Right cardiac atrium (tissue), 5 donors: ENCODE measurements around the gene CFHR3. TPM values are rescaled to one million over a fixed set of nuclear protein-coding genes. Genes with fewer than 3 reads are reported as not detected.
"Not testable (repeated sequence)": the region's sequence is repeated elsewhere in the genome, so short reads cannot be mapped to it uniquely, and the experiment has no call there.

Source experiments
- ATAC-seq, 2 donors: fragments of 200-7000 bp; cut with Tn5 transposase; one replicate each; pipeline versions ENCODE4 v1.8.0 to v1.9.1; 2020; ENCODE audit warnings: moderate library complexity in 2 of 2, mild to moderate bottlenecking in 1 of 2
- DNase-seq, 3 donors: peaks; one replicate each; pipeline ENCODE4 v3.0.0-alpha.2; 2020
- H3K27ac ChIP-seq: one replicate; pipeline ENCODE4 v1.5.1; 2013; ENCODE audit warnings: mild to moderate bottlenecking, low read length, control low read depth, moderate library complexity
- H3K27me3 ChIP-seq: one replicate; pipeline ENCODE4 v1.6.1; 2013; ENCODE audit not compliant: control insufficient read depth, insufficient read depth
- H3K4me1 ChIP-seq: one replicate; pipeline ENCODE4 v1.6.1; 2013; ENCODE audit warnings: low read length; ENCODE audit not compliant: control insufficient read depth, insufficient read depth
- H3K4me3 ChIP-seq: one replicate; pipeline ENCODE4 v1.5.1; 2013; ENCODE audit warnings: low read length, control low read depth
- H3K9me3 ChIP-seq: one replicate; pipeline ENCODE4 v1.6.1; 2013; ENCODE audit warnings: low read length; ENCODE audit not compliant: control insufficient read depth
- WGBS: extraction: QIAGEN DNeasy Blood & Tissue Kit; methylation state at CpG from one replicate; pipeline ENCODE4 v1.1.7; 2013; 5-methylcytosine and 5-hydroxymethylcytosine counted together
- intact Hi-C, 4 donors: fragments of 100-400 bp; cut with DNase I; formaldehyde crosslinking; loops; one replicate each; pipeline versions ENCODE4 v1.11.0 to v1.14.0; 2022 to 2023
- polyA plus RNA-seq: library from polyadenylated mRNA; stranded (reverse); fragments of 200-250 nt; gene quantifications from one replicate; pipeline ENCODE4 v1.2.3, GENCODE V29; 2013
- total RNA-seq, 4 donors: library from RNA; stranded (reverse); fragmentation: NEBNext Ultra II Directional; extraction: Animal tissue kit (Norgen Biotek cat#: 25700); gene quantifications; one replicate each; pipeline ENCODE4 v1.2.1, GENCODE V29; 2021
- donor health status: healthy with polysubstance abuse.
- donor health status: DM: no; HTN: yes; CAD: no.
- donor health status: DM: no; HTN: no; CAD: no.
- donor health status: DM: no; HTN: yes; CAD: no; lungs with severe emphysema.
- donor health status: DM: yes; HTN: yes; CAD: no.

The CFHR3 gene
- total and polyA plus RNA-seq, 5 donors: 0.36 to 0.70 (median 0.43) TPM; not detected in 1

GRCh38 chr1:196777603-196778002 is 3.0 kb downstream of the CFHR3 start:
- Histone ChIP-seq H3K4me1 (no peaks in the 10 kb centered on the region), H3K9me3 (no peaks in the 10 kb centered on the region), H3K4me3 (no peak overlapping the region), H3K27me3 (no peaks in the 10 kb centered on the region), H3K27ac (no peak overlapping the region)
- ATAC-seq (no peak), DNase-seq (no peak)
- intact Hi-C loops: no loop called here
- WGBS: 89% methylated on average over 13 of the region's 13 CpGs

- DNase-seq (no peak), ATAC-seq (no peak)
- H3K9me3 ChIP-seq: no peaks in the 10 kb centered on the region
- H3K4me1 ChIP-seq: no peaks in the 10 kb centered on the region
- 91% methylated on average over 1 of the region's 1 CpG for WGBS
- H3K27ac ChIP-seq: no peak overlapping the region
- intact Hi-C loops: no loop called here
- H3K27me3 ChIP-seq: no peaks in the 10 kb centered on the region
- H3K4me3 ChIP-seq: no peak overlapping the region
Measured at GRCh38 chr1:196779093-196779492, 4.5 kb downstream of the CFHR3 start.

- H3K9me3 ChIP-seq, intact Hi-C loops, H3K27ac ChIP-seq, H3K27me3 ChIP-seq, DNase-seq, ATAC-seq, H3K4me1 ChIP-seq, H3K4me3 ChIP-seq: not testable (repeated sequence)
- 89% methylated on average over 1 of the region's 1 CpG for WGBS
Measured at GRCh38 chr1:196791252-196791651, 16.6 kb downstream of the CFHR3 start.

GRCh38 chr1:196794103-196794502 is 19.5 kb downstream of the CFHR3 start:
- ATAC-seq, H3K27me3 ChIP-seq, H3K27ac ChIP-seq, H3K4me1 ChIP-seq, DNase-seq, H3K4me3 ChIP-seq, intact Hi-C loops, H3K9me3 ChIP-seq: not testable (repeated sequence)
- 33% methylated on average over 4 of the region's 4 CpGs for WGBS

- intact Hi-C loops: no loop called here
- DNase-seq: no peak
- 59% methylated on average over 2 of the region's 2 CpGs for WGBS
- Histone ChIP-seq H3K4me3 (no peak overlapping the region), H3K4me1 (no peaks in the 10 kb centered on the region), H3K27me3 (no peaks in the 10 kb centered on the region), H3K9me3 (no peaks in the 10 kb centered on the region), H3K27ac (no peak overlapping the region)
- no peak for ATAC-seq
Measured at GRCh38 chr1:196797891-196798290, 23.3 kb downstream of the CFHR3 start.

GRCh38 chr1:196801920-196802319 is 27.3 kb downstream of the CFHR3 start:
- H3K4me1 ChIP-seq, H3K9me3 ChIP-seq, intact Hi-C loops, ATAC-seq, H3K27me3 ChIP-seq, H3K4me3 ChIP-seq, DNase-seq, H3K27ac ChIP-seq: not testable (repeated sequence)
- WGBS: 60% methylated on average over 1 of the region's 1 CpG

GRCh38 chr1:196808529-196809235 is 34.0 kb downstream of the CFHR3 start:
- no peak overlapping the region for H3K4me3 ChIP-seq
- H3K27me3 ChIP-seq: no peaks in the 10 kb centered on the region
- ATAC-seq (no peak), DNase-seq (peak in 2 of 3 donors; percentile 22 to 28)
- no peaks in the 10 kb centered on the region for H3K9me3 ChIP-seq
- intact Hi-C loops: no loop called here
- H3K27ac ChIP-seq: no peak overlapping the region
- WGBS: 88% methylated on average over 22 of the region's 22 CpGs
- H3K4me1 ChIP-seq: no peaks in the 10 kb centered on the region

- H3K27me3 ChIP-seq, H3K4me1 ChIP-seq, H3K4me3 ChIP-seq, DNase-seq, H3K9me3 ChIP-seq, intact Hi-C loops, H3K27ac ChIP-seq, ATAC-seq: not testable (repeated sequence)
- WGBS: 66% methylated on average over 6 of the region's 6 CpGs
Measured at GRCh38 chr1:196817442-196817841, 42.8 kb downstream of the CFHR3 start.

GRCh38 chr1:196819531-196819930 is 44.9 kb downstream of the CFHR3 start, which contains the start of gene CFHR1:
Gene CFHR1, plus strand, starts transcription at chr1:196819731. Its CDS starts 114 bp downstream, at chr1:196819845.
- ATAC-seq, DNase-seq, H3K9me3 ChIP-seq, intact Hi-C loops, H3K4me3 ChIP-seq, H3K27ac ChIP-seq, H3K27me3 ChIP-seq, H3K4me1 ChIP-seq: not testable (repeated sequence)
- WGBS: no CpG with 5 or more reads among the region's 1 CpG

- H3K4me1 ChIP-seq, intact Hi-C loops, H3K4me3 ChIP-seq, H3K27me3 ChIP-seq, ATAC-seq, DNase-seq, H3K27ac ChIP-seq, H3K9me3 ChIP-seq: not testable (repeated sequence)
- 2% methylated on average over 4 of the region's 4 CpGs for WGBS
Measured at GRCh38 chr1:196827860-196828259, 53.2 kb downstream of the CFHR3 start.
